ENCODE measurements around the gene RAB41. TPM values are rescaled to one million over a fixed set of nuclear protein-coding genes. Genes with fewer than 3 reads are reported as not detected.

RAB41 gene
- total and polyA plus RNA-seq, 2 of the 13 experiments (the other 11 are each of a cell fraction or from before 2014, with no cell fraction given) = not detected

- no peak overlapping the region for H3K27ac ChIP-seq (ENCODE audit: extremely low read length, insufficient read depth, low read length)
- TF ChIP-seq CCAR2 (optimal IDR thresholded peaks at IDR 0.05; ENCODE audit: low read depth, low read length) = no peak
- TF ChIP-seq HHEX (CRISPR knock-in tag; IDR thresholded peaks at IDR 0.05) = 0 out of 2 replicates have a peak, but pooled peaks have one; percentile 41
- TF ChIP-seq FOSL2 (CRISPR knock-in tag; IDR thresholded peaks at IDR 0.05) = peak; percentile 82
- TF ChIP-seq RARA (CRISPR knock-in tag; IDR thresholded peaks at IDR 0.05) = peak; percentile 45
- no peak for TF ChIP-seq ZNF331 (CRISPR knock-in tag; IDR thresholded peaks at IDR 0.05)
- peak; percentile 61; the same call in 1 of the 2 replicates for TF ChIP-seq ONECUT2 (CRISPR knock-in tag; IDR thresholded peaks at IDR 0.05)
- TF ChIP-seq FOXA1 (IDR thresholded peaks at IDR 0.05) = no peak
- TF ChIP-seq FOXA1 (CRISPR knock-in tag; IDR thresholded peaks at IDR 0.05) = peak; percentile 49
- TF ChIP-seq SOX13 (IDR thresholded peaks at IDR 0.05) = no peak
- peak in 1 of 2 experiments; percentile 24; a peak in 1 of 4 replicates for TF ChIP-seq SOX13 (CRISPR knock-in tag; conservative IDR thresholded peaks at IDR 0.05 in 1 of 2, IDR thresholded peaks at IDR 0.05 in 1 of 2)
- 0 out of 2 replicates have a peak, but pooled peaks have one; percentile 14 for TF ChIP-seq LCORL (IDR thresholded peaks at IDR 0.05)
- TF ChIP-seq LCORL (CRISPR knock-in tag; IDR thresholded peaks at IDR 0.05) = no peak
- 0 out of 2 replicates have a peak, but pooled peaks have one; percentile 27 for TF ChIP-seq FOSL1 (CRISPR knock-in tag; IDR thresholded peaks at IDR 0.05; ENCODE audit: borderline replicate concordance)
- 0 out of 2 replicates have a peak, but pooled peaks have one; percentile 33 for TF ChIP-seq NR2F6 (IDR thresholded peaks at IDR 0.05)
- TF ChIP-seq NR2F6 (CRISPR knock-in tag; IDR thresholded peaks at IDR 0.05) = no peak
- peak; percentile 62 for TF ChIP-seq FOXA3 (CRISPR knock-in tag; IDR thresholded peaks at IDR 0.05)
- TF ChIP-seq HNF4A (CRISPR knock-in tag; IDR thresholded peaks at IDR 0.05) = 0 out of 2 replicates have a peak, but pooled peaks have one; percentile 11
- peak; percentile 14; the same call in 1 of the 2 replicates for TF ChIP-seq HNF4G (IDR thresholded peaks at IDR 0.05; ENCODE audit: borderline replicate concordance, low read depth, low read length)
- TF ChIP-seq HNF4G (CRISPR knock-in tag; IDR thresholded peaks at IDR 0.05; ENCODE audit: borderline replicate concordance, low read depth) = no peak
- no peak for TF ChIP-seq RBAK (CRISPR knock-in tag; IDR thresholded peaks at IDR 0.05)
- TF ChIP-seq CREM (IDR thresholded peaks at IDR 0.05) = peak; percentile 27; the same call in 1 of the 2 replicates
- TF ChIP-seq CREM (CRISPR knock-in tag; IDR thresholded peaks at IDR 0.05) = no peak
- no peak for TF ChIP-seq KDM6A (CRISPR knock-in tag; IDR thresholded peaks at IDR 0.05; ENCODE audit: low read depth)
- TF ChIP-seq EP300 (IDR thresholded peaks at IDR 0.05; ENCODE audit: low read depth in 2 of 2, low read length in 2 of 2) = peak in 1 of 2 experiments; percentile 74; a peak in 2 of 4 replicates
- no peak for TF ChIP-seq EP300 (CRISPR knock-in tag; IDR thresholded peaks at IDR 0.05; ENCODE audit: borderline replicate concordance)
- peak; percentile 65 for TF ChIP-seq GATAD2A (CRISPR knock-in tag; IDR thresholded peaks at IDR 0.05)
- peak; percentile 44; the same call in 1 of the 2 replicates for TF ChIP-seq TCF7 (IDR thresholded peaks at IDR 0.05; ENCODE audit: low read depth)
- TF ChIP-seq ARID5B (CRISPR knock-in tag; IDR thresholded peaks at IDR 0.05) = peak; percentile 65
- intact Hi-C loops (cut with micrococcal nuclease; ENCODE audit: unreplicated experiment) (no loop called here), in situ Hi-C loops (cut with HindIII; ENCODE audit: extremely low pct_ligation_motif_present, low pct_unique_long_range_greater_than_20kb) (no loop called here)
- ChIA-PET POLR2A (no interaction called here), CTCF (ENCODE audit: low intra/inter-chr PET ratio, low total read pairs) (no interaction called here)
- peak overlapping the region; percentile 7; the same call in 1 of the 2 replicates for H3K4me2 ChIP-seq (ENCODE audit: low read depth, low read length)
- 0% methylated on average over 2 of the region's 3 CpGs for WGBS (ENCODE audit: low lambda C conversion rate)
- no peaks in the 10 kb centered on the region for H4K20me1 ChIP-seq (ENCODE audit: insufficient read depth, low read length)
- peak; percentile 42 for FAIRE-seq
- DNase-seq (ENCODE audit: low spot score) = peak; percentile 75
- H2AFZ ChIP-seq (ENCODE audit: low read length) = no peak overlapping the region
- peaks cover 21% of the 10 kb centered on the region for H3K4me1 ChIP-seq (ENCODE audit: insufficient read depth, low read length)
- BruUV-seq (replicated peaks) = no TSS peak
- no peaks in the 10 kb centered on the region for H3K36me3 ChIP-seq (replicated peaks in 1 of 2; ENCODE audit: control insufficient read depth in 1 of 2, insufficient read depth in 2 of 2, low read length in 2 of 2)
- no peaks in the 10 kb centered on the region for H3K79me2 ChIP-seq (ENCODE audit: insufficient read depth, low read length)
- no peak overlapping the region for H3K4me3 ChIP-seq (replicated peaks in 1 of 3; ENCODE audit: insufficient read depth in 1 of 3, low read depth in 2 of 3, low read length in 3 of 3)
- no peaks in the 10 kb centered on the region for H3K9me3 ChIP-seq (ENCODE audit: low read length)
- ATAC-seq = peak; percentile 80
- no peaks in the 10 kb centered on the region for H3K27me3 ChIP-seq (ENCODE audit: control insufficient read depth in 1 of 2, insufficient read depth in 2 of 2, low read length in 2 of 2)
- H3K9ac ChIP-seq (ENCODE audit: insufficient read depth, low read depth, low read length) = no peak overlapping the region
Observed at GRCh38 chrX:70254909-70255308, 27.1 kb upstream of the RAB41 start.
